SK-N-SH treated with all-trans-retinoic acid at 6 μM for 48 hours (cell line): ENCODE measurements around the gene CALHM4.

Experiments used
- ATAC-seq: fragments of 200-7000 bp; cut with Tn5 transposase; 3 replicates; pipeline ENCODE4 v1.9.1; 2020; ENCODE audit warnings: mild to moderate bottlenecking, moderate library complexity
- ARNTL ChIP-seq: fragments of 450-650 bp; formaldehyde crosslinking; IDR thresholded peaks from 2 replicates; pipeline ENCODE4 v1.5.0; 2020; ENCODE audit warnings: low read depth, mild to moderate bottlenecking, moderate library complexity, borderline replicate concordance
- BACH2 ChIP-seq: fragments of 250-450 bp; sonication (Bioruptor Pico); IDR thresholded peaks from 2 replicates; pipeline ENCODE4 v1.9.0; 2021; ENCODE audit warnings: mild to moderate bottlenecking, borderline replicate concordance
- CSDC2 ChIP-seq: fragments of 250-450 bp; sonication (Bioruptor Pico); IDR thresholded peaks from 2 replicates; pipeline ENCODE4 v1.5.0; 2020; ENCODE audit warnings: mild to moderate bottlenecking, moderate library complexity
- ESRRG ChIP-seq: fragments of 250-450 bp; sonication (Bioruptor Pico); IDR thresholded peaks from 2 replicates; pipeline ENCODE4 v1.6.1; 2021; ENCODE audit warnings: mild to moderate bottlenecking
- GLIS3 ChIP-seq: fragments of 250-450 bp; sonication (Bioruptor Pico); IDR thresholded peaks from 2 replicates; pipeline ENCODE4 v1.5.0; 2020; ENCODE audit warnings: mild to moderate bottlenecking, moderate library complexity
- ISL1 ChIP-seq: fragments of 250-450 bp; sonication (Bioruptor Pico); IDR thresholded peaks from 2 replicates; pipeline ENCODE4 v2.1.2; 2022; ENCODE audit warnings: mild to moderate bottlenecking, moderate library complexity
- OSR1 ChIP-seq: fragments of 250-450 bp; sonication (Bioruptor Pico); IDR thresholded peaks from 2 replicates; pipeline ENCODE4 v1.8.0; 2022; ENCODE audit warnings: moderate library complexity, mild to moderate bottlenecking, inconsistent platforms
- PPARA ChIP-seq: fragments of 250-450 bp; sonication (Bioruptor Pico); IDR thresholded peaks from 2 replicates; pipeline ENCODE4 v1.5.0; 2020; ENCODE audit warnings: mild to moderate bottlenecking, borderline replicate concordance
- RARB ChIP-seq: fragments of 250-450 bp; sonication (Bioruptor Pico); IDR thresholded peaks from 2 replicates; pipeline ENCODE4 v1.8.0; 2021; ENCODE audit warnings: mild to moderate bottlenecking, moderate library complexity
- SNAI2 ChIP-seq: fragments of 250-450 bp; sonication (Bioruptor Pico); IDR thresholded peaks from 2 replicates; pipeline ENCODE4 v1.5.0; 2020; ENCODE audit warnings: mild to moderate bottlenecking, moderate library complexity
- TCF4 ChIP-seq: fragments of 250-450 bp; sonication (Bioruptor Pico); IDR thresholded peaks from 2 replicates; pipeline ENCODE4 v1.8.0; 2021; ENCODE audit warnings: mild to moderate bottlenecking, moderate library complexity, borderline replicate concordance
- TOX ChIP-seq: fragments of 250-450 bp; sonication (Bioruptor Pico); IDR thresholded peaks from 2 replicates; pipeline ENCODE4 v1.8.0; 2021; ENCODE audit warnings: mild to moderate bottlenecking, moderate library complexity, borderline replicate concordance
- ZC3H10 ChIP-seq: fragments of 250-450 bp; sonication (Bioruptor Pico); IDR thresholded peaks from 2 replicates; pipeline ENCODE4 v1.5.1; 2021; ENCODE audit warnings: mild to moderate bottlenecking, moderate library complexity
- ZFP3 ChIP-seq: fragments of 250-450 bp; sonication (Bioruptor Pico); IDR thresholded peaks from 2 replicates; pipeline ENCODE4 v1.5.0; 2020; ENCODE audit warnings: mild to moderate bottlenecking, moderate library complexity
- ZFP30 ChIP-seq: fragments of 450-650 bp; formaldehyde crosslinking; IDR thresholded peaks from 2 replicates; pipeline ENCODE4 v1.5.0; 2022; ENCODE audit warnings: mild to moderate bottlenecking, moderate library complexity
- ZNF565 ChIP-seq: fragments of 450-650 bp; formaldehyde crosslinking; conservative IDR thresholded peaks from 2 replicates; pipeline ENCODE4 v1.5.0; 2020; ENCODE audit warnings: low read depth, mild to moderate bottlenecking, moderate library complexity
- ZNF70 ChIP-seq: fragments of 450-650 bp; formaldehyde crosslinking; IDR thresholded peaks from 2 replicates; pipeline ENCODE4 v1.5.0; 2020; ENCODE audit warnings: mild to moderate bottlenecking, moderate library complexity
- ZNF8 ChIP-seq: fragments of 450-650 bp; formaldehyde crosslinking; IDR thresholded peaks from 2 replicates; pipeline ENCODE4 v1.5.0; 2020; ENCODE audit warnings: mild to moderate bottlenecking, moderate library complexity
- TF ChIP-seq, protein P1 (sequence below): fragments of 250-450 bp; sonication (Bioruptor Pico); IDR thresholded peaks from 2 replicates; pipeline ENCODE4 v1.5.0; 2020; ENCODE audit warnings: mild to moderate bottlenecking, moderate library complexity
- TF ChIP-seq, protein P2 (sequence below): fragments of 250-450 bp; sonication (Bioruptor Pico); IDR thresholded peaks from 2 replicates; pipeline ENCODE4 v1.5.1; 2020; ENCODE audit warnings: low read depth, mild to moderate bottlenecking, moderate library complexity
- TF ChIP-seq, protein P3 (sequence below): fragments of 250-450 bp; sonication (Bioruptor Pico); IDR thresholded peaks from 2 replicates; pipeline ENCODE4 v1.8.0; 2021; ENCODE audit warnings: low read depth, mild to moderate bottlenecking, moderate library complexity, borderline replicate concordance
- TF ChIP-seq, protein P4 (sequence below): fragments of 250-450 bp; sonication (Bioruptor Pico); IDR thresholded peaks from 2 replicates; pipeline ENCODE4 v1.5.1; 2021; ENCODE audit warnings: mild to moderate bottlenecking, moderate library complexity
- TF ChIP-seq, protein P5 (sequence below): fragments of 250-450 bp; sonication (Bioruptor Pico); IDR thresholded peaks from 2 replicates; pipeline ENCODE4 v1.8.0; 2020; ENCODE audit warnings: mild to moderate bottlenecking, moderate library complexity, borderline replicate concordance

CALHM4 gene

DNA sequence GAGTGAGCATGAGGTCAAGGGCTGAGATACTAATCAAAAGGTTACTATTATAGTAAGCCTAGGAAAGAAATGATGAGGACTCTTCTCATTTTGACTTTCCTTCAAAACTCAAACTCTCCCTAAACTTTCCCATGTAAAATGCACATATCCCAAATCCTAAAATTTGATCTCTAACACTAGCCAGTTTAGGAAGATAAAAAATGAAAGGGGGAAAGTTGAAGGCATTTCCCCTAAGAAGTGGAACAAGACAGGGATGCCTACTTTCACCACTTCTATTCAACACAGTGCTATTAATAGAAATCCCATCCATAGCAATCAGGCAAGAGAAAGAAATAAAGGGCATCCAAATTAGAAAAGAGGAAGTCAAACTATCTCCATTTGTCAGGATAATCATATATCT lies 45.0 kb upstream of the CALHM4 start:
- TF ChIP-seq BACH2 (no peak), RARB (CRISPR knock-in tag) (no peak), ZC3H10 (CRISPR knock-in tag) (no peak), TCF4 (CRISPR knock-in tag) (no peak), OSR1 (CRISPR knock-in tag) (no peak), GLIS3 (CRISPR knock-in tag) (no peak), ZNF8 (CRISPR knock-in tag) (no peak), SNAI2 (CRISPR knock-in tag) (no peak), ARNTL (CRISPR knock-in tag) (no peak), TOX (no peak), ISL1 (CRISPR knock-in tag) (no peak), ZNF565 (CRISPR knock-in tag) (no peak)
- TF ChIP-seq, protein P1, sequence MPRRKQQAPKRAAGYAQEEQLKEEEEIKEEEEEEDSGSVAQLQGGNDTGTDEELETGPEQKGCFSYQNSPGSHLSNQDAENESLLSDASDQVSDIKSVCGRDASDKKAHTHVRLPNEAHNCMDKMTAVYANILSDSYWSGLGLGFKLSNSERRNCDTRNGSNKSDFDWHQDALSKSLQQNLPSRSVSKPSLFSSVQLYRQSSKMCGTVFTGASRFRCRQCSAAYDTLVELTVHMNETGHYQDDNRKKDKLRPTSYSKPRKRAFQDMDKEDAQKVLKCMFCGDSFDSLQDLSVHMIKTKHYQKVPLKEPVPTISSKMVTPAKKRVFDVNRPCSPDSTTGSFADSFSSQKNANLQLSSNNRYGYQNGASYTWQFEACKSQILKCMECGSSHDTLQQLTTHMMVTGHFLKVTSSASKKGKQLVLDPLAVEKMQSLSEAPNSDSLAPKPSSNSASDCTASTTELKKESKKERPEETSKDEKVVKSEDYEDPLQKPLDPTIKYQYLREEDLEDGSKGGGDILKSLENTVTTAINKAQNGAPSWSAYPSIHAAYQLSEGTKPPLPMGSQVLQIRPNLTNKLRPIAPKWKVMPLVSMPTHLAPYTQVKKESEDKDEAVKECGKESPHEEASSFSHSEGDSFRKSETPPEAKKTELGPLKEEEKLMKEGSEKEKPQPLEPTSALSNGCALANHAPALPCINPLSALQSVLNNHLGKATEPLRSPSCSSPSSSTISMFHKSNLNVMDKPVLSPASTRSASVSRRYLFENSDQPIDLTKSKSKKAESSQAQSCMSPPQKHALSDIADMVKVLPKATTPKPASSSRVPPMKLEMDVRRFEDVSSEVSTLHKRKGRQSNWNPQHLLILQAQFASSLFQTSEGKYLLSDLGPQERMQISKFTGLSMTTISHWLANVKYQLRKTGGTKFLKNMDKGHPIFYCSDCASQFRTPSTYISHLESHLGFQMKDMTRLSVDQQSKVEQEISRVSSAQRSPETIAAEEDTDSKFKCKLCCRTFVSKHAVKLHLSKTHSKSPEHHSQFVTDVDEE (CRISPR knock-in tag) = no peak
- no peak for ATAC-seq

DNA sequence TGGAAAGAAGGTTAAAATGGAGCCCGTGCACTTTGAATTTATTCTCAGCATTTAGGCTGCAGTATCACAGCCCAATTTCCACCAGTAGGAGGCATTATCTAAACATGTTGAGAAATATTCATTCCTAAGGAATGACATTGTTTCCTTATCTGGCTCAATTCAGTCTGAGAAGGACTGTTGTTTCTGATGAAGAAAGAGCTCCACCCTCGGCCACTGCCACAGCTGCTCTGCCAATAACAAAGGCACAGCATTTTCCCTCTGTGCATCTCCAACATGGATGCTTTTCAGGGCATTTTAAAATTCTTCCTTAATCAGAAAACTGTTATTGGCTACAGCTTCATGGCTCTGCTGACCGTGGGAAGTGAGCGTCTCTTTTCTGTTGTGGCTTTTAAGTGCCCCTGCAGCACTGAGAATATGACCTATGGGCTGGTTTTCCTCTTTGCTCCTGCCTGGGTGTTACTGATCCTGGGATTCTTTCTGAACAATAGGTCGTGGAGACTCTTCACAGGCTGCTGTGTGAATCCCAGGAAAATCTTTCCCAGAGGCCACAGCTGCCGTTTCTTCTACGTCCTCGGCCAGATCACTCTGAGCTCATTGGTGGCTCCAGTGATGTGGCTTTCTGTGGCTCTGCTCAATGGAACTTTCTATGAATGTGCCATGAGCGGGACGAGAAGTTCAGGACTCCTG lies 42.0 kb upstream of the CALHM4 start, which contains the start of gene CALHM5:
Gene CALHM5, plus strand, starts transcription at position 216 of the 687 bp plus-strand sequence. Its CDS starts 58 bp downstream, at position 274.
- ATAC-seq = peak; percentile 95
- TF ChIP-seq, protein P2, sequence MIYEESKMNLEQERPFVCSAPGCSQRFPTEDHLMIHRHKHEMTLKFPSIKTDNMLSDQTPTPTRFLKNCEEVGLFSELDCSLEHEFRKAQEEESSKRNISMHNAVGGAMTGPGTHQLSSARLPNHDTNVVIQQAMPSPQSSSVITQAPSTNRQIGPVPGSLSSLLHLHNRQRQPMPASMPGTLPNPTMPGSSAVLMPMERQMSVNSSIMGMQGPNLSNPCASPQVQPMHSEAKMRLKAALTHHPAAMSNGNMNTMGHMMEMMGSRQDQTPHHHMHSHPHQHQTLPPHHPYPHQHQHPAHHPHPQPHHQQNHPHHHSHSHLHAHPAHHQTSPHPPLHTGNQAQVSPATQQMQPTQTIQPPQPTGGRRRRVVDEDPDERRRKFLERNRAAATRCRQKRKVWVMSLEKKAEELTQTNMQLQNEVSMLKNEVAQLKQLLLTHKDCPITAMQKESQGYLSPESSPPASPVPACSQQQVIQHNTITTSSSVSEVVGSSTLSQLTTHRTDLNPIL (CRISPR knock-in tag) = 0 out of 2 replicates have a peak, but pooled peaks have one; percentile 46
- TF ChIP-seq ZNF8 (CRISPR knock-in tag) = no peak

DNA sequence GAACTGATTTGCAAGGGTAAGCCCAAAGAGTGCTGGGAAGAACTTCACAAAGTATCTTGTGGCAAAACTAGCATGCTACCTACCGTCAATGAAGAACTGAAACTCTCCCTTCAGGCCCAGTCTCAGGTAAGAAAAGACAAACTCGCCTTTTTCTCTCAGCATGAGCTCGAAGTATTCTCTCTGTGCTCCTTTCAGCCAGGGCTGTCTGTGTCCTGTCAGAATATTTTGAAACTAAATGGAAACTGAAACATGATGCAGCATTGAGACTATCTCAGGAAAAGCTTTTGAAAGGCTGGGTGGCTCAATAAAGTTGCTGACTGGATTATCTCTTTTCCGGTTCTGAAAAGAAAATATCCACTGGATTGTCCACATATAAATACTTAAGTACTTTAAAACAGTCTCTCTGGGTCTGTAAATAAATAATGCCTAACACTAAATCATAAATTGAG lies 41.4 kb upstream of the CALHM4 start:
- ATAC-seq = peak; percentile 55

DNA sequence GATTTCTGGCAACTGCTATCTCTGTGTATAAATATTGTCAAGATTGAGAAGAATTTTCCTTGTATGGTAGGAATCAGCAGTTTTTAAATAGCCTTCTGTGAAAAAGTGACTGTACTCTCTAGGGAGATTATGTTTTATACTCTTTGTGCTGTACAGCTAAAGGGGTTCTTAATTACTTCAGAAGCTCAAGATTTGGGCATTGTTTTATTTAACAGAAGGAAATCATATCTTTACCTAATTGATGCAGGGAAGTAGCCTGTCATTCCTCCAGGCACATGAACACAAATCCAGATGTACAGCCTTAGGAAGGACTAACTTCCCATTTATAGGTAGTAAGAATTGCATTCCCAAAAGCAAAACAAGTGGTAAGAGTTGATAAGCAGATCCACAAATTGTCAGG lies 40.8 kb upstream of the CALHM4 start:
- peak; percentile 22; the same call in 2 of the 3 replicates for ATAC-seq
- TF ChIP-seq, protein P3, sequence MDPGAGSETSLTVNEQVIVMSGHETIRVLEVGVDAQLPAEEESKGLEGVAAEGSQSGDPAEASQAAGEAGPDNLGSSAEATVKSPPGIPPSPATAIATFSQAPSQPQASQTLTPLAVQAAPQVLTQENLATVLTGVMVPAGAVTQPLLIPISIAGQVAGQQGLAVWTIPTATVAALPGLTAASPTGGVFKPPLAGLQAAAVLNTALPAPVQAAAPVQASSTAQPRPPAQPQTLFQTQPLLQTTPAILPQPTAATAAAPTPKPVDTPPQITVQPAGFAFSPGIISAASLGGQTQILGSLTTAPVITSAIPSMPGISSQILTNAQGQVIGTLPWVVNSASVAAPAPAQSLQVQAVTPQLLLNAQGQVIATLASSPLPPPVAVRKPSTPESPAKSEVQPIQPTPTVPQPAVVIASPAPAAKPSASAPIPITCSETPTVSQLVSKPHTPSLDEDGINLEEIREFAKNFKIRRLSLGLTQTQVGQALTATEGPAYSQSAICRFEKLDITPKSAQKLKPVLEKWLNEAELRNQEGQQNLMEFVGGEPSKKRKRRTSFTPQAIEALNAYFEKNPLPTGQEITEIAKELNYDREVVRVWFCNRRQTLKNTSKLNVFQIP (CRISPR knock-in tag) = no peak
- TF ChIP-seq RARB (CRISPR knock-in tag) (no peak), ZC3H10 (CRISPR knock-in tag) (no peak), ZFP30 (no peak), CSDC2 (CRISPR knock-in tag) (no peak)
- TF ChIP-seq, all 23 proteins: peak for 0

More for the DNA sequence above, 41.4 kb upstream of the CALHM4 start:
- TF ChIP-seq ZFP30 (no peak), ZNF8 (CRISPR knock-in tag) (no peak), ESRRG (CRISPR knock-in tag) (no peak), ZNF70 (CRISPR knock-in tag) (no peak), TOX (no peak), ZFP3 (CRISPR knock-in tag) (no peak), CSDC2 (CRISPR knock-in tag) (no peak), PPARA (CRISPR knock-in tag) (no peak), ISL1 (CRISPR knock-in tag) (no peak), BACH2 (no peak), SNAI2 (CRISPR knock-in tag) (no peak), ARNTL (CRISPR knock-in tag) (no peak), GLIS3 (CRISPR knock-in tag) (no peak)
- TF ChIP-seq, protein P4, sequence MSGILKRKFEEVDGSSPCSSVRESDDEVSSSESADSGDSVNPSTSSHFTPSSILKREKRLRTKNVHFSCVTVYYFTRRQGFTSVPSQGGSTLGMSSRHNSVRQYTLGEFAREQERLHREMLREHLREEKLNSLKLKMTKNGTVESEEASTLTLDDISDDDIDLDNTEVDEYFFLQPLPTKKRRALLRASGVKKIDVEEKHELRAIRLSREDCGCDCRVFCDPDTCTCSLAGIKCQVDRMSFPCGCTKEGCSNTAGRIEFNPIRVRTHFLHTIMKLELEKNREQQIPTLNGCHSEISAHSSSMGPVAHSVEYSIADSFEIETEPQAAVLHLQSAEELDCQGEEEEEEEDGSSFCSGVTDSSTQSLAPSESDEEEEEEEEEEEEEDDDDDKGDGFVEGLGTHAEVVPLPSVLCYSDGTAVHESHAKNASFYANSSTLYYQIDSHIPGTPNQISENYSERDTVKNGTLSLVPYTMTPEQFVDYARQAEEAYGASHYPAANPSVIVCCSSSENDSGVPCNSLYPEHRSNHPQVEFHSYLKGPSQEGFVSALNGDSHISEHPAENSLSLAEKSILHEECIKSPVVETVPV (CRISPR knock-in tag) = no peak
- TF ChIP-seq, protein P5, sequence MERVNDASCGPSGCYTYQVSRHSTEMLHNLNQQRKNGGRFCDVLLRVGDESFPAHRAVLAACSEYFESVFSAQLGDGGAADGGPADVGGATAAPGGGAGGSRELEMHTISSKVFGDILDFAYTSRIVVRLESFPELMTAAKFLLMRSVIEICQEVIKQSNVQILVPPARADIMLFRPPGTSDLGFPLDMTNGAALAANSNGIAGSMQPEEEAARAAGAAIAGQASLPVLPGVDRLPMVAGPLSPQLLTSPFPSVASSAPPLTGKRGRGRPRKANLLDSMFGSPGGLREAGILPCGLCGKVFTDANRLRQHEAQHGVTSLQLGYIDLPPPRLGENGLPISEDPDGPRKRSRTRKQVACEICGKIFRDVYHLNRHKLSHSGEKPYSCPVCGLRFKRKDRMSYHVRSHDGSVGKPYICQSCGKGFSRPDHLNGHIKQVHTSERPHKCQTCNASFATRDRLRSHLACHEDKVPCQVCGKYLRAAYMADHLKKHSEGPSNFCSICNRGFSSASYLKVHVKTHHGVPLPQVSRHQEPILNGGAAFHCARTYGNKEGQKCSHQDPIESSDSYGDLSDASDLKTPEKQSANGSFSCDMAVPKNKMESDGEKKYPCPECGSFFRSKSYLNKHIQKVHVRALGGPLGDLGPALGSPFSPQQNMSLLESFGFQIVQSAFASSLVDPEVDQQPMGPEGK = no peak
